GM18858 (cell line): Measurements from ENCODE around the gene ATP13A2.

Source experiments
- ATAC-seq: cut with Tn5 transposase; IDR thresholded peaks from one replicate; pipeline ENCODE4 v1.9.1; 2021; ENCODE audit not compliant: unreplicated experiment

Gene ATP13A2

DNA sequence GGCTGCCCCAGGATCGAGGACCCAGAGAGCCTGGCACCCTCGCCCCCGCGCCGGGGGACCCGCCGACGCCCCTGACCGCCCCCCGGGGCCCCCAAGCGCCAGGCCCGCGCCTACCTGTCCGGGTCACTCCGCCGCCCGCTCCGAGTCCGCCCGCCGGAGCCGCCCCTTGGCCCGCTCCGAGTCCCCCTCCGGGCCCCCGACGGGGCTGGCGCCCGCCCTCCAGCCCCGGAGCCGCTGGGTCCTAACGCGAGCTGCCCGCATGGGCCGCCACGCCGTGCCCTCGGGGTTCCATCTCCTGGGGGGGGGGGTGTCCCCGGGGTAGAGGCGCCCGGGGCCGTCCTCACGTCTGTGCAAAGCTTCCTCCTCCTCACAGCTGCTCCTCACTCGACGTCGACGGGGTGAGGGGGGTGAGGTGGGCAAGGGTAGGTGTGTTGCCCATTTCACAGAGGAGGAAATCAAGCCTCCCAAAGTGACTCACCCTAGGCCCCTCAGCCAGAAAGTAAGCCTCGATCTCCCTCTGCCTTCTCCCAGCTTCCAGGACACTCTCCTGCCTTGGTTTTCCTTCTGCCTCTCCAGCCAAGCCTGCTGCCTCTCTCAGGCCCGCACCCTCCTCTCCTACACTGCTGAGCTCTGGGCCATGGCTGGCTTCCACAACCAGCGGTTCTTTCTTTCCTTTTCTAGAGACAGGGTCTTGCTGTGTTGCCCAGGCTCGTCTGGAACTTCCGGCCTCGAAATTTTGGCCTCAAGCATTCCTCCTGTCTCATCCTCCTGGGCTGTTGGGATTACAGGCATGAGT, 31.1 kb downstream of the ATP13A2 start, which contains the start of gene MFAP2:
Gene MFAP2 (minus strand): TSS at position 148 of the 796 bp plus-strand sequence. CDS start 2,347 bp downstream, outside the sequence.
- ATAC-seq, result no peak

DNA sequence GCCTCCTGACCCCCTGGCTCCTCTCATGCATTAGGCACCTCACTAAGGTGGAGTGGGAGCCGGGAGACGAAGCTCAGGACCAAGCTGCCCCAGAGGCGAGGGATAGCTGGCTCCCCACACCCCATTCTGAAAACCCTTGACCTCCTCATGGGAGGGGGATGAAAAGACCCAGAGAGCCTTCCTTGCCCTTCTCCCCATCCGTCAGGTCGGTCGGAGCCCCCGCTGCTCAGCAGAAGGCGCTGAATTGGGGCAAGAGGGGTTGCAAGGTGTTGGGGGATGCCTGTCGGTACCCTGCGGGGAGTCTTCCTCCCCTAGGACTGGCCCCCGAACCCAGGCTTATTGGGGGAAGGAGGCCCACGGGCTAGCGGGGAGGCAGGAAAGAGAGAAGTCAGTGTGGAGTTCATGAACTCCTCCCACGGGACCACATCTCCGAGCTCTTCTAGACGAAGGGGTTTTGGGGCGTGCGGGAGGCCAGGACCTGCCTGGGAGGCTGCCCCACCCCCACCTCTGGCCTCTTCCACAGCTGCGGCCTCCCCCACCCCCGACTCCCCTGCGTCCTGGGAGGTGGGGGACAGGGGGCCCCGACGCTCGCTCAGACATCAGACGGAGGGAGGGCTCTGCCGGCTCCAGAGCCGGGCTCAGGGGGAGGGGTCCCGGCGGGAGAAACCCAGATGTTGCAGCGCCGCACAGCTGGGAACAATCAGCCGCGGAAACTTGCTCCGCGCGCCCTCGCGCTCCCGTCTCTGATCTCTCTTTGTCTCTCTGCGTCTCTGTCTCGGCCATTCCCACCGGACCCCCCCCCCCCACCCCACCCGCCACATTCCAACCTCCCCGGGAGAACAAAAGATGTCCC, 32.0 kb downstream of the ATP13A2 start:
- no peak for ATAC-seq

DNA sequence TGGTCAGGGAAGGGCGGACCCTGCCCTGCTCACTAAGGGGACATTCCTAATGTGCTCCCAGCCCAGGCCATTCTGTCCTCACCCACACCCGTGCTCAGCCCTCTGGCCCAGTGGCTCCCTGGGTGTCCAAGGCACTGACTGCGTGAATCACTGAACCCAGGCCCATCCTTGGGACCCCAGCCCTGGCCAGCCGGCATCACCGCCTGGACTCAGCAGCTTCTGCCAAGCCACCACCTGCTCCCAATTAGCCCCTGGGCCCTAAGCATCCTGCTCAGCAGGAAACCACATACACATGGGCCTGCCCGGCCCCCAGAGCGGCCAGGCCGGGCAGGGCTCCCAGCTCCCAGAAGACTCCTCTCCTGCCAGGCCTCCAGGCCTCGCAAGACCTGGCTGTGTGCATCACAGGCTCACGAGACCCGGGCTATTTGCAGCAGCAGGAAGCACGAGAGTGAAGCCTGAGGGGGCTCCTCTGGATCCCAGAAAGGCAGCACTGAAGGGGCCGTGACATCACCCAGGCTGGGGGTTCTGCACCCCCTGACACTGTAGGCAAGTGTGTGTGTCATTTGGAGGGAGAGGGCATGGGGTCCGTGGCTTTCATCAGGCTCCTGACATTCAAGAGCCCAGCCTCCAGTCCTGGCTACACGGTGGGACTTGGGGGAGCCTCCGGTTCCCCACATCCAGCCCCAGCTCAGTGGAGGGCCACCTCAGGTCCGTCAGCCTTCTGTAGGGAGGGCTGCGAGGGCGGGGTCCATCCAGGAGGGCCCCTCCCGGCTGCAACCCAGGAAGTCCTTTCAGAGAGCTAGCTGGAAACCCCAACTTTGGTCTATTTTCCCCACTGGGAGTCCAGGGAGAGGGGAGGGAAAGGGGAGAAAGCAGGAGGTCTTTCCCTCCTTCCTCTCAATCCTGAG, 32.9 kb downstream of the ATP13A2 start:
- no peak for ATAC-seq

DNA sequence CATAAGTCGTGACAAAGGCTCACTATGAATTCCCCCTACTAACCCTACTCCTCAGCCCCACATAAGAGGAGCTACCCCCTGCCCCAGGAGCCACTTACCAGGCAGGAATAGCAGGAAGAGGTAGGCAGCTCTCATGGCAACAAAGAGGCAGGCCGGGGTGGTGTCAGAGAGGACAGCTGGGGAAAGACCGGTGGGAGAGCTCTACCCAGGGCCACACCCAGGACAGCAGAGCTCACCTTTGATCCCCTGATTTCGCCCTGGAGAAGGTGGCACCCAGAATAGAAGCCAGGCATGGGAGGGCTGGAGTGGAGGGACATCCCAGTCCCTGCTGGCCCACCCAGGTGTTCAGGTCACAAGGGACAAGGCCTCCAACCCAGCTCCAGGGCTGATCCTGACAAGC, 33.6 kb downstream of the ATP13A2 start:
- ATAC-seq, result no peak

DNA sequence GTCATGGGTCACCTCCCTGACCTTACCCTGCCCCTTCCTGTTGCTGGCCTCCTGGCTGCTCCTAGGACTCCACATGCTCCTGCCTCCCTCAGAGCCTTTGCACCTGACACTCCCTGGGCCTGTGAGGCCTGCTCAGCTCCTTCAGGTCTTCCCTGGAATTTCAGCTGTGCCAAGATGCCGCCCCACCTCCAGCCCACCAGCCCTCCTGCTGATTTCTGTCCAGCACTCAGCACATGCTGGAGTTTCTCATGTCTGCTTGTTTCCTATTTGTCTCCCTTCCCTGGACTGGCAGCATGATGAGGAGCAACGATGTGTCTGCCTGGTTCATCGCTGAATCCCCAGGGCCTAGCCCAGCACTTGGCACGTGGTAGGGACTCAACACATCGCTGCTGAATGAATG, 34.4 kb downstream of the ATP13A2 start:
- ATAC-seq, result no peak

DNA sequence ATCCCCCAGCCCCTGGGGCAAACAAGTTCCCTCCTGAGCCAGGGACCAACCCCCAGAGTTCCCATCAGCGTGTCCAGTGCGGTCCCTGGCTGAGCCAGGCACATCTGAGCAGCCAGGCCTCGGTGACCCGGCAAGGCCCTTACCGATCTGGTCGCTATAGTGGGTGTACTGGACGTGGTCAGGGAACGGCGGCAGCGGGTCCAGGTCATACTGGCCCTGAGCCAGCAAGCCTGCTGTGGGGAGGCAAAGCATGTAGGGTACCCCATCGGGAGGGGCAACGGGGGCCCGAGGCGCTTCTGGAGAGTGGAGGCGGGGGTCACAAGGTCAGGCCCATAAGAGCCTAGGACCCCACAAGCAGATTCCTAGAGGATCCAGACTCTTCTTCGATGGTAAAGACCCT, 34.8 kb downstream of the ATP13A2 start:
- no peak for ATAC-seq

DNA sequence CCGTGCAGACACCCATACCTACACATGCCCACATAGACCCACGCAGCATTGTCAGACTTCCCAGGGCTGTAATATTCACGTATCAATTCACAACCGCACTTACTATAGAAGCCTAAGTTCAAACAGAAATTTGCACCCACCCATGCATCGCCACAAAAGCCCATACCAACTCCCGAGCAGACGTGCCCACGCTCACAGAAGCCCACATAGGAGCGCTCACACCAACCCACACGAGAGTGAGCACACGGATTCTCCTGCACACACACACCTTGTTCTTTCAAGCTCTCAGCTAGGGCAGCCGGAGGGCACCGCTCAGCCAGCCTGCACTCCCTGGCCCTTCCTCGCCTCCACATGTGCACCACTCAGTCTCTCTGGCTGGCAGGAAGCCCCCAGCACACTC, 35.9 kb downstream of the ATP13A2 start:
- no peak for ATAC-seq

DNA sequence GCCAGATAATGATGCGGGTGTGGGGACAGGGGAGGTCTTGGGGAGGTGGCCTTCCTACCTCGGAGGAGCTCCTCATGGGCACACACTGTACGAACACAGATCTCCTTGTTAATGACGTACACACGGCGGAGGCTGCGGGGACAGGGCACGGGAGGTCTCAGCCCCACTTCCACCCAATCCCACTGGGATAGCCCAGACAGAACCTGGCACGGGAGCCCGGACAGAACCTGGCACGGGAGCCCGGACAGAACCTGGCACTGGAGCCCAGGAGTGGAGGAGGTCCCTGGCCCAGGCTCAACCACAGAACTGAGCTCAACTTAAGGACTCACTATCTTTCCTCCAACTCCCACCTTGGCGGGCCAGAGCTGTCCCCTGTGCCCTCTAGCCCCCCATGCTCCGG, 36.5 kb downstream of the ATP13A2 start:
- ATAC-seq, result no peak

DNA sequence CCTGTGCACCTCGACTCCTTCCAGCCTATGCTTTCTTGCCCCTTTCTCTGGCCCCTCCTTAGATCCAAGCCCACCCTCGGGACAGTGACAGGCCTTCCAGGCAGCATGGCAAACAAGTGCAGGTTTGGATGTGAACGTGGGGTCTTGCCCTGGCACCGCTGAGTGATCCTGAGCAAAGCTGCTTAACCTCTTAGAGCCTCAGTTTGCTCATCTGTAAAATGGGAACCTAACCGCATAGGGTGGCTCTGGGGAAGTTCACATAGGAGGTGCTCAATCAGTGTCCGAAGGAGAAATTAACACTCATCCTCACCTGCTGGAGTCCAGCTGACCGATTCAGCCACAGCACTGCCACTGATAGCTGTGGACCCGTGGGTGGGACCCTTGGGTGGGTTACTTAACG, 38.5 kb downstream of the ATP13A2 start:
- ATAC-seq, result no peak

DNA sequence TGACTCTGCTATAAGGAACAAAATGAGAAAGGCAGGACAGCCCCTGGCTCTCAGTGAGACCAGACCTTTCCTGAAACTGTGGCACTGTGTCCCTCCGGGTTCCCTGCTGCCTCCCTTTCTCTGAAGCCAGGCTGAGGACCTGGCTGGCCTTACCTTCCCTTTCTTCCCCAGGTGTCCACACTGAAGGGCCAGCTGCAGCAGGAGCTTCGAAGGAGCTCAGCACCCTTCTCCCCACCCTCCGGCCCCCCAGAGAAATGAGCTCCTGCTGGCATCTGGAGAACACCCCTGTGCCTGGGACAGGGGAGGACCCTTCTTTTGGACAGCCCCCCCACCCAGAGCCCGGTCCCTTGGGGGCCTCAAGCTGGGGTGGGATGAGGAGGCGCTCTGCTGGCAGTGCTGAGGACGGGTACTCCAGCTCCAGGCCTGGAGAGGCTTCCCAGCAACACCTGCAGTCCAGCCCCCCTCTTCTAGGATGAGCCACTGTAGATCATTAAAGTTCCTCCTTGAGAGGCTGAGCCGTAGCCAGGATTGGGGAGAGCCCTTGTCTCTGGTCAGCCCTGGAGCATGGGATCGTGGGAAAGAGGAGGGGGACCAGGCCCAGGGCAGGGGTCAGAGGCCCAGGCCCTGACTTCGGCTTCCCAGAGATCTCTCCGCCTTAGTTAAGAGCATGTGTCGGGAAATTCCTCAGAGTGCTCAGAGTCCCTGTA, 39.4 kb downstream of the ATP13A2 start:
- ATAC-seq, result no peak

DNA sequence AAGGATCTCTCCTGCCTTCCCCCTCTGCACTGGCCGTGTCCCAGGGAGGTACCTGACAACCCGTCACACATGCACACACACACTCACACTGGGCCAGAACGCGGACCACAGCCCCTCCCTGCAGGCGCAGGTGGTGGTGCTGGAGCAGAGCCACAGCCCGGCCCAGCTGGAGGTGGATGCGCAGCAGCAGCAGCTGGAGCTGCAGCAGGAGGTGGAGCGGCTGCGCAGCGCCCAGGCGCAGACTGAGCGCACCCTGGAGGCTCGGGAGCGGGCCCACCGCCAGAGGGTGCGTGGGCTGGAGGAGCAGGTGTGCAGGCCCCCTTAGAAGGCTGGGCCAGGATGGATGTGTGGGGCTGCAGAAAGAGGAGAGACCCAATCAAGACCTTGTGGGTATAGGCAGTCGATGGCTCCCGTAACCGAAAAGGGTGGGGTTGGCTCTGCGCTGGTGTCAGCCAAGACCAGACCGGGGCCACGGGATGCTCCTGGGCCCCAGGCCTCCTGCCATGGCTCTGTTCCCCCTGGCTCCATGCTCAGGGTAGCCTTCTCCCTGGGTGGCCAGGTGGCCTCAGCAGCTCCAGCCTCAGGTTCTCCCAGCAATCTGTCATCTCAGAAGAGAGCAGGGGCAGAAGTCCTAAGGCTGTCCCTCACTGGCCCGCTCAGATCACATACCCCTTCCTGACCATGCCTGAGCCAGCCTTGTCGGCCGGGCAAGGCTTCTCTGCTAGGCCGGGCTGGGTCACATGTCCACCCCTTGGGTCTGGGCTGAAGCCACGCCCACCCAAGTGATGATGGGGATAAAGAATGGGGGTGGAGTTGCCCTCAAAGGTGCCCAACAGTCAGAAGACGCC, 40.2 kb downstream of the ATP13A2 start:
- no peak for ATAC-seq

DNA sequence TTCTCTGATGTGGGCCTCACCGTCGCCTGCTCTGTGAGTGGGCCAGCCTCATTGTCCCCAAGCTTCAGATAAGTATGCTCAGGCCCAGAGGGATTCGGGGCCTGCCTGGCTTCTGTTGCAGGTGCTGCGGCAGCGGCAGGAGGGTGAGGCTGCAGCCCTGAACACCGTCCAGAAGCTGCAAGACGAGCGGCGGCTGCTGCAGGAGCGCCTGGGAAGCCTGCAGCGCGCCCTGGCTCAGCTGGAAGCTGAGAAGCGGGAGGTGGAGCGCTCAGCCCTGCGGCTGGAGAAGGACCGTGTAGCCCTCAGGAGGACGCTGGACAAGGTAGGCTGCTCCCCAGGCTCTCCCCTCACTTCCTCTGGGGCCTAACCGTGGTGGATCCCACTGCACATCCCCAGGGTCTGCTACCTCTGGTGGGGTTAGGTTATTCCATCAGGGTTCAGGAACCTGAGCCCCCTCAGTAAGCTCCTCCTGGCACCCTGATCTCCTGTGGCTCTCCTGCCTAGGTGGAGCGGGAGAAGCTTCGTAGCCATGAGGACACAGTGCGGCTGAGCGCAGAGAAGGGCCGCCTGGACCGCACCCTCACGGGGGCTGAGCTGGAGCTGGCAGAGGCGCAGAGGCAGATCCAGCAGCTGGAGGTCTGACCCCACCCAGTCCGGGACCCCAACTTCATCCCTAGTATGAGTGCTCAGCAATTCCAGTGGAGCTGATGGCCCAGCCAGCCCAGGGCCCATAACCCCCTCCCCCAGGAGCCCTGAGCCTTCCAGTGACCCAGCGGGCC, 41.4 kb downstream of the ATP13A2 start:
- no peak for ATAC-seq

DNA sequence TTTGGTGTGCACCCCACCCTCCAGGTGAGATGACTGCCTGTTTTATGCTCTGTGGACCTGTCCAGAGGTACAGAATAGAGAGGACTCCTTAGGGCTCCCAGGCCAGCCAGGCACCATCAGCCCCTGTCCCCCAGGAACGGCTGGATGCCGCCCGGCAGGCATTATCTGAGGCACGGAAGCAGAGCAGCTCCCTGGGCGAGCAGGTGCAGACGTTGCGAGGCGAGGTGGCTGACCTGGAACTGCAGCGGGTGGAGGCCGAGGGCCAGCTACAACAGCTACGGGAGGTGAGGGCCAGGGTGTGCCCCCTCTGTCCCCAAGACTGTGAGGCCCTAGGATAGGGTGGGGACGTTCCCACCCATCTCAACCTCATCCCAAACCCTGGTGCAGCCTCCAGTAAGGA, 42.1 kb downstream of the ATP13A2 start:
- ATAC-seq, result no peak

DNA sequence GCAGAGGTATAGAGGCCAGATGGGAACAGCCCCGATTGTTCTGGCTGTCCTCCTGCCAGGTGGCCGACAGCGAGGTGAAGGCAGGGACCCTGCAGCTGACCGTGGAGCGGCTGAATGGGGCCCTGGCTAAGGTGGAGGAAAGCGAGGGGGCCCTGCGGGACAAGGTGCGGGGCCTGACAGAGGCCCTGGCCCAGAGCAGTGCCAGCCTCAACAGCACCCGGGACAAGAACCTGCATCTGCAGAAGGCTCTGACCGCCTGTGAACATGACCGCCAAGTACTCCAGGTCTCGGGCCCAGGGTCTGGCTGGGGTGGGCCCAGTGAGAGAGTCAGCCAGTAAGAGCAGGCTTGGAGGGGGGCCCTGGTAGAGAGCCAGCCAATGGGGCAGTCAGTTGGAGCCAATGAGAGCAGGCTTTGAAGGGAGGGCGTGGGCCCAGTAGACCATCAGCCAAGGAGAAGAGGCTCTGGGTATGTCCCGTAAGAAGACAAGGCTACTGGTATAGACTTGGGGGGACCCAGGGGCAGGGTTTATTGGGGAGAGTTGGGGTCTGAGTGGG, 42.6 kb downstream of the ATP13A2 start:
- ATAC-seq, result no peak

DNA sequence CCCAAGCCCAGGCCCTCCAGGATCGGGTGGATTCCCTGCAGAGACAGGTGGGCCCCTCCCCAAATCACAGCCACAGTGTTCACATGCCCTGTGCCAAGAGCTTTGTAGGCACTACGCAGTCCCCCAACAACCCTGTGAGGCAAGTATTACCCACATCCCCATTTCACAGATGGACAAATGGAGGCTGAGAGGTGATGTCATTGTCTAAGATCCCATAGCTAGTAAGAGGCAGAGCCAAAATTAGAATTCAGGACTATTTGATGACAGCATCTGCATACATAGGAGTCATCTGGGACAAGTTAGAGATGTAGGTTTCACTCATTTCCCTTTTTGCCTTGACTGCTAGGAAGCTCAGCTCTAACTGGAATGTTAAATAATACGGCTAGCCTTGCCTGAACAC, 43.4 kb downstream of the ATP13A2 start:
- no peak for ATAC-seq

DNA sequence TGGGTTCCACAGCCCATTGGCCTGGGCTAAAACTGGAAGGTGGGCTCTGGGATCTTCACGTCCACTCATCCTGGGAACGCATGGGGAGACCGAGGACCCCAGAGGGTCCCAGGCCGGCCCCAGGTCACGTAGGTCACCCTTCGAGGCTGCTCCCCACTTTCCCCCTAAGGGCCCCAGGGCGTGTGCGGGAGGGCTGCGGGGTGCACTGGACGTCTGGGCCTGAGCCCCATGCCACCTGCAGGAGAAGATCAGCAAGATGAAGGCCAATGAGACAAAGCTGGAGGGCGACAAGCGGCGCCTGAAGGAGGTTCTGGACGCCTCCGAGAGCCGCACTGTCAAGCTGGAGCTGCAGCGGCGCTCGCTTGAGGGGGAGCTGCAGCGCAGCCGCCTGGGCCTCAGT, 43.8 kb downstream of the ATP13A2 start:
- no peak for ATAC-seq

DNA sequence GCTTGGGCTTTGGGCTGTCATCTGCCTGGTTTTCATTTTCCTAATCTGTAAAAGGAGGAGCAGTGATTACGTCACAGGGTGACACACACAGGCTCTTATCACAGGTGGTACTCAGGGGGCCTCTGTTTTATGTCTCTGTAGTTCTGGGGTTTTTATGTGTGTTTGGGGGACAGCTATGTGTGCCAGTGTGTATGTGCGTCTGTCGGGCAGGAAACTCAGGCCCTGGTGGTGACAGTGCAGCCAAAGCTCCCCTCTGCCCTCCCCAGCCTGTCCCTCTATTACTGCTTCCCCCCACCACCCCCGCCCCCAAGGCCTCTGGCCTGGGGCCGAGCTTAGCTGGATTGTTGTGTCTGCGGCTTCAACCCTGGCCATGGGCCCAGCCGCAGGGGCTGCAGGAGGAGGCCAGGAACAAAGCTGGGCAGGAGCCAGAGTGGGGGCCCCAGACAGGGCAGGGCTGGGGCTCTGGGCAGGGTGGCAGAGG, 44.6 kb downstream of the ATP13A2 start:
- no peak for ATAC-seq

DNA sequence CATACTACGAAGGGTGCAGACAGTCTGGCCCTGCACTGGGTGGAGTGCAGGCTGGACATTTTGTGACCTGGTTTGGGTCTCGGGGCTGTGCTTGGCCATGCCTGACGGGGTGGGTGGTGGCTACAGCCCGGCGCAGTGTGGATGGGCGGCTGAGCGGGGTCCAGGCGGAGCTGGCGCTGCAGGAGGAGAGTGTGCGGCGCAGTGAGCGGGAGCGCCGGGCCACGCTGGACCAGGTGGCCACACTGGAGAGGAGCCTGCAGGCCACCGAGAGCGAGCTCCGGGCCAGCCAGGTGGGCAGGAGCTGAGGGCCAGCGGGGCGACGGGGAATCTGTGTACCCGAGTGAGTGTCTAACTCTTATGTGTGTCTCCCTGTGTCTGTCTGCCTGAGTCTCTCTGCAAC, 45.4 kb downstream of the ATP13A2 start:
- ATAC-seq, result no peak
